GM12892 (cell line): ENCODE measurements around the gene MRM2.

Source experiments
- POLR2A ChIP-seq: IDR thresholded peaks from 2 replicates; pipeline ENCODE4 v1.6.1; 2011; ENCODE audit warnings: low read depth, low read length, control low read depth
- POLR2AphosphoS5 ChIP-seq: IDR thresholded peaks from 2 replicates; pipeline ENCODE4 v1.6.1; 2011; ENCODE audit warnings: low read depth, low read length, control low read depth

DNA sequence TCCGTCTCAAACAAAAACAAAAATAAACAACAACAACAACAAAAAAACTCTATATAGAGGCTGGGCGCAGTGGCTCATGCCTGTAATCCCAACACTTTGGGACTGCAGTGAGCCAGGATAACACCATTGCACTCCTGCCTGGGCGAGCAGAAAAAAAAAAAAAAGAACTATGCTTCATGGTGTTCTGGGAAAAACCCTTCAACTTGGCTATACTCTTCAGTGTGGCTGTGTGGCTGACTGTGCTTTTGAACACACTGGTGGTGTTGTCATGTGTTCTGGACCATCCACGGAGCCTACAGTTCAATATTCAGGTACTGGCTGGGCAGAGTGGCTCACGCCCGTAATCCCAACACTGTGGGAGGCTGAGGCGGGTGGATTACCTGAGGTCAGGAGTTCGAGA, 45.7 kb upstream of the MRM2 start:
- no peak for TF ChIP-seq POLR2A
- no peak for TF ChIP-seq POLR2AphosphoS5
